Ovary (tissue), 3 donors: Measurements from ENCODE around the gene ATP6V1G3.

Experiments used
- POLR2A ChIP-seq: fragments of 450-650 bp; IDR thresholded peaks from one replicate; pipeline ENCODE4 v1.6.1; 2017; ENCODE audit warnings: antibody characterized with exemption, mild to moderate bottlenecking, moderate library complexity
- TF ChIP-seq, protein P1 (sequence below), 3 donors: fragments of 450-650 bp in 2 of 3; fragments of 200-600 bp in 1 of 3; IDR thresholded peaks; one replicate each; pipeline versions ENCODE4 v1.5.1 to v1.8.0; 2016 to 2022; ENCODE audit warnings: antibody characterized with exemption in 3 of 3, mild to moderate bottlenecking in 1 of 3
- donor health status: DM: no; HTN: no; CAD: no.

DNA sequence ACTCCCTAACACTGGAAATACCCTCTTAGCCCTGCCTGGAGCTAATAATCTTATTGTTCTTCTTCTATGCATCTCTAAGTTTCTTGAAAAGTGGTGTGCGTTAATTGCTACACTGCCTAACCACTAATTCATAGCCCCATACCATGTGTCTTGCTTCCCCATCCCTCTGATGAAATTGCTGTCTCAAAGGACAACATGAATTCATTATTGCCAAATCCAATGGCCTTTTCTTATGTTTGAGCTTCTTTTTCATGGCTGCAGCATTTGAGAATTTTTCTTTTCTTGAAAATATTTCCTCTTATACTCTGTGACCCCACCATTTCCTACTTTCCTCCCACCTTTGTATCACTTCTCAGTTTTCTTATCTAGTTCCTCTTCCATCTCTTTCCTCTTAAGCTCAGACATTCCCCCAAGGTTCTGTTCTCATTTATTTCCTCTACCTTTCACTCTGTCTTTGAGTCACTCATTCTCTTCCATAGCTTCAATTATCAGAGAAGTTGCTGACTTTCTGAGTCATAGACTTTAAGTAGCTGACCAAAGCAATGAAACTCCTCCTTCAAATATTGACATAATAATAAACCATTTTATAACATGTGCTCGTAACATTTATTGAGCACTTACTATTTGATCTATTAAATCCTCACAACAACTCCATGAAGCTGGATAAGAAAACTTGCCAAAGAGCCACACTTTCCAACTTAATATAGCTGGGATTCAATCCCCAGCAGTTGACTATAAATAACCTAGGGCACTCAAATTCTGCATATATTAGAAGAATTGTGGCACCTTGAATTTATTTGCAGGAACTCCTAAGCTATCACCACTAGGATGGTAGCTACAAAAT is 35.5 kb upstream of the ATP6V1G3 start:
- TF ChIP-seq, protein P1, sequence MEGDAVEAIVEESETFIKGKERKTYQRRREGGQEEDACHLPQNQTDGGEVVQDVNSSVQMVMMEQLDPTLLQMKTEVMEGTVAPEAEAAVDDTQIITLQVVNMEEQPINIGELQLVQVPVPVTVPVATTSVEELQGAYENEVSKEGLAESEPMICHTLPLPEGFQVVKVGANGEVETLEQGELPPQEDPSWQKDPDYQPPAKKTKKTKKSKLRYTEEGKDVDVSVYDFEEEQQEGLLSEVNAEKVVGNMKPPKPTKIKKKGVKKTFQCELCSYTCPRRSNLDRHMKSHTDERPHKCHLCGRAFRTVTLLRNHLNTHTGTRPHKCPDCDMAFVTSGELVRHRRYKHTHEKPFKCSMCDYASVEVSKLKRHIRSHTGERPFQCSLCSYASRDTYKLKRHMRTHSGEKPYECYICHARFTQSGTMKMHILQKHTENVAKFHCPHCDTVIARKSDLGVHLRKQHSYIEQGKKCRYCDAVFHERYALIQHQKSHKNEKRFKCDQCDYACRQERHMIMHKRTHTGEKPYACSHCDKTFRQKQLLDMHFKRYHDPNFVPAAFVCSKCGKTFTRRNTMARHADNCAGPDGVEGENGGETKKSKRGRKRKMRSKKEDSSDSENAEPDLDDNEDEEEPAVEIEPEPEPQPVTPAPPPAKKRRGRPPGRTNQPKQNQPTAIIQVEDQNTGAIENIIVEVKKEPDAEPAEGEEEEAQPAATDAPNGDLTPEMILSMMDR (IDR thresholded peaks at IDR 0.05) = no peak
- TF ChIP-seq POLR2A = no peak
